AG04449 (cell line): ENCODE data around the gene ALG1.
"Not testable (repeated sequence)": the region's sequence is repeated elsewhere in the genome, so short reads cannot be mapped to it uniquely, and the experiment has no call there.

Experiments
- CTCF ChIA-PET: fragments of 350-600 bp; formaldehyde crosslinking; extraction: SDS; loops from one replicate; lab custom pipeline; 2021; ENCODE audit warnings: antibody characterized with exemption; lab: Yijun Ruan, JAX
- POLR2A ChIA-PET: fragments of 400-600, 350-600 bp; formaldehyde crosslinking; extraction: SDS; loops from one replicate; lab custom pipeline; 2020; ENCODE audit warnings: antibody characterized with exemption, inconsistent platforms; lab: Yijun Ruan, JAX
- DNase-seq: peaks from one replicate; pipeline ENCODE4 v3.0.0-alpha.2; 2010; ENCODE audit warnings: low read depth, low spot score
- H3K4me3 ChIP-seq: 2 replicates; pipeline ENCODE4 v1.5.1; 2011; ENCODE audit warnings: low read depth, mild to moderate bottlenecking, control low read depth, low read length
- CTCF ChIP-seq: IDR thresholded peaks from one replicate; pipeline ENCODE4 v1.5.1; 2011; ENCODE audit warnings: mild to moderate bottlenecking, moderate library complexity, low read length, control low read depth, inconsistent platforms; ENCODE audit not compliant: insufficient read depth; ENCODE audit errors: missing control alignments

The ALG1 gene

GRCh38 chr16:5044011-5044540 lies 27.6 kb upstream of the ALG1 start:
- no peak for TF ChIP-seq CTCF
- no peak for DNase-seq
- ChIA-PET POLR2A (no interaction called here), CTCF (interaction anchor here (0.9 kb wide), 1 partner anchor 22 kb away, joined by 3 read pairs; no protein-coding TSS in a partner anchor)
- H3K4me3 ChIP-seq, result no peak overlapping the region

DNA sequence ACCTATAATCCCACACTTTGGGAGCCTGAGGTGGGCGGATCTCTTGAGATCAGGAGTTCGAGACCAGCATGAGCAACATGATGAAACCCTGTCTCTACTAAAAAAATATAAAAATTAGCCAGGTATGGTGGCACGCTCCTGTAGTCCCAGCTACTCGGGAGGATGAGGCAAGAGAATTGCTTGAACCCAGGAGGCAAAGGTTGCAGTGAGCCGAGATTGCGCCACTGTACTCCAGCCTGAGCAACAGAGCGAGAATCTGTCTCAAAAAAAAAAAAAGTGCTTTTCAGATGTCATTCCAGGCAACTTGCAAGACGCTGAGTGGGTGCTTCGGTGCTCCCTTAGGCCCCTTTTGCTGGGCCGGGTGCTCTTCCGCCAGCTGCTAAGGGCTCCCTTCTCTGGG lies 27.1 kb upstream of the ALG1 start:
- DNase-seq, H3K4me3 ChIP-seq, POLR2A ChIA-PET: not testable (repeated sequence)
- CTCF ChIA-PET, result interaction anchor here (0.9 to 1.3 kb wide), 2 partner anchors 13 to 22 kb away, joined by 3 read pairs; no protein-coding TSS in a partner anchor

DNA sequence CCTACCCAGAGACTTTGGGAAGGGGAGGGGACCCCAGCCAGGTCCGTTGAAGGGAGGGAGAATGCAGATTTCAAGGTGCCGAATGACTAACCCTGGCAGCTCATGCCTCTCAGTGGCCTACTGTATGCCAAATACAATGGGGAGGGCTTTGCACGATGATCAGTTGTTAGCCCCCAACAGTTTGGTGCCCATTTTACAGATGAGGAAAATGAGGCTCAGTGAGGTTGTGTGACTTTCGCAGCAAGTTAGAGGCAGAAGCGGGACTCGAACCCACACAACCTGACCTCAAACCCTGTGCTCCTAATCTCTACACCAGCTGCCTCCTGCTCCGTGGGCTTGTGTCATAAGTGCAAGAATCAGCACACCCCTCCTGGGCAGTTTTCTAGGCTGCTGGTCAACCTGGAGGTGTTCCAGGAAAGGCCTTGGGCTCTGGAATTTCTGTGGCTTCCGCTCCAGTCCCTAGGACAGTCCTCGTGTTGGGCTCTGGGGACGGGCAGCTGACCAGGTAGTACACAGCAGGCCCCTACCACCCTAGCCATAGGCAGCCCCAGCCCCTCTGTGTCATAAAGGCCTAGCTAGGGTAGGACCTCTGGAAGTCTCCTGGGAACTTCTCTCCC lies 26.0 kb upstream of the ALG1 start:
- CTCF ChIA-PET, result interaction anchor here (1.3 kb wide), 1 partner anchor 12 kb away, joined by 3 read pairs; no protein-coding TSS in a partner anchor
- TF ChIP-seq CTCF, result no peak

GRCh38 chr16:5046914-5047313 lies 24.7 kb upstream of the ALG1 start:
- ChIA-PET POLR2A (no interaction called here), CTCF (no interaction called here)
- H3K4me3 ChIP-seq, result no peak overlapping the region
- TF ChIP-seq CTCF, result no peak
- no peak for DNase-seq

More for the DNA sequence above, 26.0 kb upstream of the ALG1 start:
- H3K4me3 ChIP-seq, result no peak overlapping the region
- no peak for DNase-seq
- POLR2A ChIA-PET, result no interaction called here

GRCh38 chr16:5054876-5055865 lies 16.5 kb upstream of the ALG1 start:
- no peak for TF ChIP-seq CTCF
- no peak for DNase-seq
- ChIA-PET POLR2A (no interaction called here), CTCF (no interaction called here)
- H3K4me3 ChIP-seq, result no peak overlapping the region

DNA sequence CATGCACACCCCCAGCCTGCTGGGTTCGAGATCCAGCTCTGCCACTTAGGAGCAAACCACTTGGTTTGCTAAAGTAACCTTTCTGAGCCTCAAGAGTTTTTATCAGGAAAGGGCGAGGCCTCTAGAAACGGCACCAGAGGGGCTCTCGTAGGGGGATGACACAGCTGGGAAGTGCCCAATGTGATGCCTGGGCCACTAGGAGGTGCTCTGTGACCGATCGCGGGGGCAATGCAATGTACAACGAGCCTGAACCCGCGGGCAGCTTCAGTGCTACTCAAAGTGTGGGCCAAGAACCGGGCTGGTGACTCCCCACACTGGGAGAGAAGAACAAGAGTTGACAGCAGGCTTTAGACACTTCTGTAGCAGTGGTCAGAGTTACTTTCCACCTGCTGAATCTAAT lies 15.3 kb upstream of the ALG1 start:
- H3K4me3 ChIP-seq, result no peak overlapping the region
- ChIA-PET CTCF (interaction anchor here (0.8 to 2.0 kb wide), 3 partner anchors 14 to 61 kb away, joined by 3 to 6 read pairs (median 4); no protein-coding TSS in a partner anchor), POLR2A (no interaction called here)
- no peak for DNase-seq
- TF ChIP-seq CTCF, result peak; percentile 36
